Prostate gland (tissue), 2 donors: ENCODE measurements around the gene FNBP1L. TPM values are rescaled to one million over a fixed set of nuclear protein-coding genes. Genes with fewer than 3 reads are reported as not detected.

Experiments used
- DNase-seq: peaks from one replicate; pipeline ENCODE4 v3.0.0-alpha.2; 2019; ENCODE audit warnings: low spot score
- H3K27ac ChIP-seq, 2 donors: fragments of 200-600 bp; sonication (generic); 2 replicates each; pipeline ENCODE4 v1.5.1; 2017 to 2019
- H3K27me3 ChIP-seq: fragments of 200-600 bp; sonication (generic); replicated peaks from 2 replicates; pipeline ENCODE4 v1.5.1; 2019; ENCODE audit not compliant: insufficient read depth
- H3K36me3 ChIP-seq, 2 donors: fragments of 200-600 bp; sonication (generic); 1 replicate in 1 of 2; 2 replicates in 1 of 2; pipeline versions ENCODE4 v1.5.1 to v1.8.1; 2017 to 2019
- H3K4me1 ChIP-seq: fragments of 200-600 bp; sonication (generic); replicated peaks from 2 replicates; pipeline ENCODE4 v1.5.1; 2019
- H3K4me3 ChIP-seq, 2 donors: fragments of 200-600 bp; sonication (generic); 2 replicates each; pipeline ENCODE4 v1.5.1; 2017 to 2019
- H3K9me3 ChIP-seq: fragments of 200-600 bp; sonication (generic); 2 replicates; pipeline ENCODE4 v1.5.1; 2017
- CTCF ChIP-seq, 4 experiments: fragments of 200-600 bp in 2 of 4; fragments of 450-650 bp in 2 of 4; sonication (generic) in 2 of 4; IDR thresholded peaks; 1 replicate in 3 of 4; 2 replicates in 1 of 4; pipeline ENCODE4 v1.5.1; 2016 to 2019; ENCODE audit warnings: antibody characterized with exemption in 4 of 4, mild to moderate bottlenecking in 2 of 4, moderate library complexity in 2 of 4
- POLR2A ChIP-seq: fragments of 450-650 bp; IDR thresholded peaks from one replicate; pipeline ENCODE4 v1.6.1; 2016; ENCODE audit warnings: antibody characterized with exemption, mild to moderate bottlenecking
- POLR2AphosphoS5 ChIP-seq: sonication (generic); formaldehyde crosslinking; IDR thresholded peaks from one replicate; pipeline ENCODE4 v1.6.1; 2017; ENCODE audit warnings: antibody characterized with exemption
- WGBS: methylation state at CpG from one replicate; pipeline ENCODE4 v1.1.5; 2018; 5-methylcytosine and 5-hydroxymethylcytosine counted together
- intact Hi-C: fragments of 100-400 bp; cut with DNase I; formaldehyde crosslinking; loops from one replicate; pipeline ENCODE4 v1.14.2; 2022
- total RNA-seq, 2 donors: library from RNA; depleted of rRNA; stranded (reverse); fragments of >200 nt; gene quantifications; one replicate each; pipeline ENCODE4 v1.1.0, GENCODE V29; 2016

The FNBP1L gene
- total RNA-seq, 2 donors from 2014 or later, result 41.1 to 49.7 TPM

DNA sequence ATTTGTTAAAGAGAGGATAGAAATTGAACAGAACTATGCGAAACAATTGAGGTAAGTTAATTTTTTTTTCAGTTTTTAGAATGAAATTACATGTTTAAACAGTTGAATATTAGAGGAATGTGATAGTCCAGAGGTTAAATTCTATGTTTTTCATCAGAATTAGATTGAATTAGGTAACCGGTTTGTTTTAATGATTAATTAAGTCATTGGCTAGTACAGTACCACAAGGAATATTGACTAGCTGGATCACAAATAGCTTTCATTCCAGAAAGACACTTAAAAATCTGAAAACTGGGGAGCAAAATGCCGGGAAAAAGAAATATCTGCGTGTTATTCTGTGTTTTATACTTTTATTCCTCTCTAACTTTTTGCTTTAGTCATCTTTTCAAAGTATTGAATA is 51.6 kb downstream of the FNBP1L start:
- no peaks in the 10 kb centered on the region for H3K36me3 ChIP-seq
- intact Hi-C loops, result no loop called here
- WGBS, result 95% methylated on average over 4 of the region's 4 CpGs

DNA sequence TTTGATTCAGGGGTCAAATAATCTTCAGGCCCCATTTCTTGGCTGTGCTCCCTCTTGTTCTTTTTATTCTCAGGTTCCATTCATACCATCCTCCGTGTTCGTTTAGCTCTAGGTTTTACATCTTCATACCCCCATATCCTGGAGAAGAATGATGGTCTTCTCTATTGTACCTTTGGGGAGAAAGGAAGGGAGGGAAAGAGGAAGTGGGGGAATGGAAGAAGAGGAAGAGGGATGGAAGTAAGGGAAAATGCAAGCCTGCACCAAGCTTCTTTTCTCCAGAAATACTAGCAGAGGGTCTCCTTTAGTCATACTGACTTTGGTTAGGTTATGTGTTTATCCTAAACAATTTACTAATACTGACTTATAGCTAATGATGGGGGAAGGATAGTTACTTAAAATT is 52.4 kb downstream of the FNBP1L start:
- no peaks in the 10 kb centered on the region for H3K36me3 ChIP-seq
- intact Hi-C loops, result no loop called here
- DNase-seq, result no peak
- TF ChIP-seq CTCF (IDR thresholded peaks at IDR 0.05) (no peak), POLR2AphosphoS5 (no peak), POLR2A (no peak)
- H3K9me3 ChIP-seq, result no peaks in the 10 kb centered on the region
- H3K4me3 ChIP-seq, result no peak overlapping the region
- H3K27me3 ChIP-seq, result no peaks in the 10 kb centered on the region
- no peak overlapping the region for H3K27ac ChIP-seq
- H3K4me1 ChIP-seq, result no peaks in the 10 kb centered on the region
- WGBS, result 74% methylated on average over 2 of the region's 2 CpGs

More for the DNA sequence above, 51.6 kb downstream of the FNBP1L start:
- Histone ChIP-seq H3K27me3 (no peaks in the 10 kb centered on the region), H3K27ac (no peak overlapping the region), H3K4me3 (no peak overlapping the region), H3K4me1 (no peaks in the 10 kb centered on the region), H3K9me3 (no peaks in the 10 kb centered on the region)
- no peak for TF ChIP-seq POLR2AphosphoS5
- TF ChIP-seq POLR2A, result no peak
- no peak for TF ChIP-seq CTCF (IDR thresholded peaks at IDR 0.05)
- no peak for DNase-seq

DNA sequence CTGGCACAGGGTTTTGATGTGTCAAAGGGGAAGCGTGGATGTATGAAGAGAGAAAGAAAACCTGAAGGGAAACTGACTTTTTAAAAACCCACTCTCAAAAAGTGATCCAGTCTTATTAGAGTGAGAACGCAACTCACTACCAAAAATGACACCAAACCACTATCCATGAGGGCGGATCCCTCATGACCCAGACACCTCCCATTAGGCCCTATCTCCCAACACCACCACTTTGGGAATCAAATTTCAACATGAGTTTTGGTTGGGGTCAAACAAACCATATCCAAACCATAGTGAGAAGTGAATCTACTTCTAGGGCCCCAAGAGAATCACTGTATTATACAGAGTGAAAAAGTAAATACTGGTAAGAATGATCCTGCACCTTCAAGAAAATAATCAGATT is 53.5 kb downstream of the FNBP1L start:
- no peaks in the 10 kb centered on the region for H3K4me1 ChIP-seq
- H3K36me3 ChIP-seq, result no peaks in the 10 kb centered on the region
- H3K27ac ChIP-seq, result no peak overlapping the region
- intact Hi-C loops, result no loop called here
- no peak overlapping the region for H3K4me3 ChIP-seq
- no peak for DNase-seq
- H3K27me3 ChIP-seq, result no peaks in the 10 kb centered on the region
- WGBS, result 90% methylated on average over 3 of the region's 3 CpGs
- no peaks in the 10 kb centered on the region for H3K9me3 ChIP-seq
- TF ChIP-seq POLR2AphosphoS5 (no peak), CTCF (IDR thresholded peaks at IDR 0.05) (no peak), POLR2A (no peak)

GRCh38 chr1:93501829-93502369 is 54.0 kb downstream of the FNBP1L start:
- 23% methylated on average over 1 of the region's 1 CpG for WGBS
- H3K27me3 ChIP-seq, result no peaks in the 10 kb centered on the region
- intact Hi-C loops, result no loop called here
- no peak overlapping the region for H3K4me3 ChIP-seq
- no peaks in the 10 kb centered on the region for H3K9me3 ChIP-seq
- DNase-seq, result no peak
- no peaks in the 10 kb centered on the region for H3K4me1 ChIP-seq
- TF ChIP-seq CTCF (IDR thresholded peaks at IDR 0.05), result no peak
- TF ChIP-seq POLR2A, result no peak
- no peak for TF ChIP-seq POLR2AphosphoS5
- no peak overlapping the region for H3K27ac ChIP-seq
- no peaks in the 10 kb centered on the region for H3K36me3 ChIP-seq

- 59% methylated on average over 1 of the region's 1 CpG for WGBS
- DNase-seq, result no peak
- no peaks in the 10 kb centered on the region for H3K4me1 ChIP-seq
- H3K36me3 ChIP-seq, result no peaks in the 10 kb centered on the region
- intact Hi-C loops, result no loop called here
- no peaks in the 10 kb centered on the region for H3K27me3 ChIP-seq
- H3K4me3 ChIP-seq, result no peak overlapping the region
- no peak overlapping the region for H3K27ac ChIP-seq
- H3K9me3 ChIP-seq, result no peaks in the 10 kb centered on the region
- TF ChIP-seq CTCF (IDR thresholded peaks at IDR 0.05), result no peak
- no peak for TF ChIP-seq POLR2A
- TF ChIP-seq POLR2AphosphoS5, result no peak
These were observed 54.7 kb downstream of the FNBP1L start for GRCh38 chr1:93502571-93502970.
